H1 (cell line): ENCODE results near the gene SEMA3B. TPM values are rescaled to one million over a fixed set of nuclear protein-coding genes. Genes with fewer than 3 reads are reported as not detected.

Experiments used
- CTCF ChIA-PET: fragments of 300-600 bp; sonication (Branson Sonifier 250); formaldehyde crosslinking; loops from one replicate; lab custom pipeline; 2021; ENCODE audit not compliant: partially characterized antibody; lab: Charles Lee
- POLR2A ChIA-PET: fragments of 300-600 bp; sonication (Branson Sonifier 250); formaldehyde crosslinking; loops from one replicate; lab custom pipeline; 2021; ENCODE audit warnings: inconsistent platforms; ENCODE audit not compliant: partially characterized antibody; lab: Charles Lee
- DNase-seq, 2 experiments: peaks; one replicate each; pipeline versions ENCODE4 v3.0.0 to v3.0.0-alpha.2; 2010 to 2022; ENCODE audit warnings: low spot score in 2 of 2, low read depth in 1 of 2, mixed read lengths in 1 of 2
- FAIRE-seq: peaks from 2 replicates; lab custom pipeline; 2011; peaks lifted over from hg19 to GRCh38; lab: Jason Lieb, UNC
- H2AFZ ChIP-seq: 2 replicates; pipeline ENCODE4 v1.8.1; 2012; ENCODE audit warnings: low read length, inconsistent platforms
- H2AK5ac ChIP-seq: 2 replicates; pipeline ENCODE4 v1.6.1; 2013; ENCODE audit warnings: low read depth, low read length
- H2BK120ac ChIP-seq: replicated peaks from 2 replicates; pipeline ENCODE3; 2013; ENCODE audit warnings: low read depth, low read length, inconsistent platforms
- H2BK12ac ChIP-seq: 2 replicates; pipeline ENCODE4 v1.6.1; 2013; ENCODE audit warnings: low read depth, low read length
- H2BK15ac ChIP-seq: 2 replicates; pipeline ENCODE4 v1.6.1; 2013; ENCODE audit warnings: low read length
- H2BK20ac ChIP-seq: 2 replicates; pipeline ENCODE4 v1.6.1; 2013; ENCODE audit warnings: low read length
- H2BK5ac ChIP-seq: 2 replicates; pipeline ENCODE4 v1.6.1; 2013; ENCODE audit warnings: low read depth, low read length
- H3K14ac ChIP-seq: 2 replicates; pipeline ENCODE4 v1.6.1; 2013; ENCODE audit warnings: inconsistent platforms; ENCODE audit not compliant: insufficient read length
- H3K18ac ChIP-seq: 2 replicates; pipeline ENCODE4 v1.6.1; 2013; ENCODE audit warnings: low read length; ENCODE audit errors: extremely low read depth
- H3K23ac ChIP-seq: 2 replicates; pipeline ENCODE4 v1.6.1; 2013; ENCODE audit warnings: inconsistent platforms; ENCODE audit not compliant: insufficient read length
- H3K23me2 ChIP-seq: 2 replicates; pipeline ENCODE4 v1.6.1; 2013; ENCODE audit warnings: low read depth, low read length
- H3K27ac ChIP-seq: 2 replicates; pipeline ENCODE4 v1.6.1; 2011; ENCODE audit warnings: low read depth, low read length, inconsistent platforms
- H3K27me3 ChIP-seq, 4 experiments: replicated peaks in 1 of 4; 1 replicate in 1 of 4; 2 replicates in 3 of 4; pipeline versions ENCODE4 v1.6.1 to v1.8.1; 2011 to 2013; ENCODE audit warnings: low read length in 3 of 4, mild to moderate bottlenecking in 3 of 4, inconsistent platforms in 2 of 4, mixed read lengths in 2 of 4, moderate library complexity in 1 of 4; ENCODE audit not compliant: control insufficient read depth in 3 of 4, insufficient read depth in 3 of 4; ENCODE audit errors: extremely low read depth in 1 of 4
- H3K36me3 ChIP-seq, 4 experiments: 2 replicates each; pipeline versions ENCODE4 v1.6.1 to v1.8.1; 2011 to 2013; ENCODE audit warnings: mild to moderate bottlenecking in 4 of 4, low read length in 3 of 4, moderate library complexity in 2 of 4, control low read depth in 1 of 4, inconsistent platforms in 1 of 4; ENCODE audit not compliant: insufficient read depth in 4 of 4, control insufficient read depth in 2 of 4
- H3K4ac ChIP-seq: replicated peaks from 2 replicates; pipeline ENCODE3; 2013; ENCODE audit warnings: low read length, low read depth, mixed read lengths, inconsistent platforms; ENCODE audit not compliant: insufficient read length
- H3K4me1 ChIP-seq, 4 experiments: replicated peaks in 1 of 4; 1 replicate in 1 of 4; 2 replicates in 3 of 4; pipeline versions ENCODE4 v1.6.1 to v1.8.1; 2011 to 2013; ENCODE audit warnings: low read length in 3 of 4, inconsistent platforms in 2 of 4, mixed read lengths in 1 of 4; ENCODE audit not compliant: insufficient read depth in 4 of 4, control insufficient read depth in 3 of 4
- H3K4me2 ChIP-seq, 2 experiments: 2 replicates each; pipeline versions ENCODE4 v1.6.1 to v1.8.1; 2011 to 2013; ENCODE audit warnings: low read depth in 2 of 2, low read length in 2 of 2, control low read depth in 1 of 2, inconsistent platforms in 1 of 2, mild to moderate bottlenecking in 1 of 2; ENCODE audit not compliant: insufficient read depth in 1 of 2
- H3K4me3 ChIP-seq, 4 experiments: fragments of 200-600, 300-600 bp in 1 of 4; sonication (generic), shearing (Covaris generic), sonication (Bioruptor Twin) in 1 of 4; 2 replicates each; pipeline versions ENCODE4 v1.5.1 to v1.8.1; 2011 to 2016; ENCODE audit warnings: low read length in 4 of 4, low read depth in 3 of 4, control low read depth in 2 of 4, inconsistent platforms in 2 of 4, mild to moderate bottlenecking in 2 of 4, mixed read lengths in 1 of 4, moderate library complexity in 1 of 4; ENCODE audit not compliant: insufficient read depth in 2 of 4; ENCODE audit errors: extremely low read depth in 1 of 4
- H3K56ac ChIP-seq: replicated peaks from 2 replicates; pipeline ENCODE3; 2013; ENCODE audit warnings: low read depth, mild to moderate bottlenecking, mixed read lengths, low read length, inconsistent platforms; ENCODE audit not compliant: insufficient read length
- H3K79me1 ChIP-seq: 2 replicates; pipeline ENCODE4 v1.6.1; 2013; ENCODE audit warnings: low read depth, low read length, control low read depth
- H3K79me2 ChIP-seq, 2 experiments: 2 replicates each; pipeline versions ENCODE4 v1.6.1 to v1.8.1; 2012 to 2013; ENCODE audit warnings: low read length in 2 of 2, mild to moderate bottlenecking in 2 of 2, inconsistent platforms in 1 of 2; ENCODE audit not compliant: insufficient read depth in 2 of 2, control insufficient read depth in 1 of 2
- H3K9ac ChIP-seq, 4 experiments: replicated peaks in 1 of 4; 1 replicate in 1 of 4; 2 replicates in 3 of 4; pipeline versions ENCODE4 v1.6.1 to v1.8.1; 2011 to 2013; ENCODE audit warnings: low read depth in 3 of 4, low read length in 3 of 4, control low read depth in 2 of 4, mild to moderate bottlenecking in 2 of 4, moderate library complexity in 2 of 4, inconsistent platforms in 1 of 4; ENCODE audit errors: extremely low read depth in 1 of 4
- H3K9me3 ChIP-seq, 2 experiments: 2 replicates each; pipeline versions ENCODE4 v1.6.1 to v1.8.1; 2012 to 2013; ENCODE audit warnings: mild to moderate bottlenecking in 2 of 2, moderate library complexity in 2 of 2, control low read depth in 1 of 2, inconsistent platforms in 1 of 2, low read depth in 1 of 2, low read length in 1 of 2, mixed read lengths in 1 of 2; ENCODE audit not compliant: insufficient read depth in 2 of 2
- H4K20me1 ChIP-seq, 2 experiments: replicated peaks in 1 of 2; 2 replicates each; pipeline versions ENCODE3 to v1.8.1; 2011 to 2013; ENCODE audit warnings: inconsistent platforms in 2 of 2, low read length in 2 of 2, mild to moderate bottlenecking in 1 of 2; ENCODE audit not compliant: insufficient read depth in 2 of 2, control insufficient read depth in 1 of 2
- H4K5ac ChIP-seq: 2 replicates; pipeline ENCODE4 v1.6.1; 2013; ENCODE audit warnings: low read length, low read depth, mixed read lengths, inconsistent platforms; ENCODE audit not compliant: insufficient read length
- H4K8ac ChIP-seq: 2 replicates; pipeline ENCODE4 v1.8.0; 2013; ENCODE audit warnings: mild to moderate bottlenecking, moderate library complexity, low read length, inconsistent platforms; ENCODE audit not compliant: insufficient read depth; ENCODE audit errors: extremely low read depth
- H4K91ac ChIP-seq: replicated peaks from 2 replicates; pipeline ENCODE3; 2013; ENCODE audit warnings: low read length, mixed read lengths, inconsistent platforms; ENCODE audit not compliant: insufficient read length
- CHD2 ChIP-seq: IDR thresholded peaks from 2 replicates; pipeline ENCODE4 v1.6.1; 2012; ENCODE audit warnings: low read length, improper control_type of control experiment
- PHF8 ChIP-seq: fragments of 200-600 bp; sonication (generic); conservative IDR thresholded peaks from 2 replicates; pipeline ENCODE4 v1.7.1; 2012; ENCODE audit warnings: low read depth, mild to moderate bottlenecking, inconsistent platforms, low read length, moderate library complexity
- WGBS, 2 experiments: shearing (Covaris generic) in 1 of 2; methylation state at CpG; one replicate each; pipeline versions ENCODE4 v1.1.6 to v1.1.7; 2013 to 2015; ENCODE audit warnings: low lambda C conversion rate in 2 of 2, mixed read lengths in 2 of 2, inconsistent platforms in 1 of 2, low coverage in 1 of 2, missing lambda C conversion rate in 1 of 2; ENCODE audit not compliant: insufficient replicate concordance in 2 of 2, insufficient coverage in 1 of 2, insufficient read length in 1 of 2; ENCODE audit errors: extremely low coverage in 1 of 2, missing lambda C conversion rate in 1 of 2; 5-methylcytosine and 5-hydroxymethylcytosine counted together
- polyA plus RNA-seq, 7 experiments: library from polyadenylated mRNA; depleted of rRNA in 3 of 7; stranded (reverse) in 5 of 7; unstranded in 2 of 7; fragments of >200 nt in 5 of 7; fragments of 200-250 nt in 2 of 7; gene quantifications; 1 replicate in 5 of 7; 2 replicates in 1 of 7; 4 replicates in 1 of 7; pipeline versions ENCODE4 v1.2.1 to v1.2.3, GENCODE V29; 2011 to 2013; ENCODE audit warnings: missing spikeins in 2 of 7, mixed read lengths in 2 of 7
- total RNA-seq: library from RNA; stranded (reverse); fragmentation: NEBNext Ultra II Directional; extraction: Animal tissue kit (Norgen Biotek cat#: 25700); gene quantifications from 2 replicates; pipeline ENCODE4 v1.2.1, GENCODE V29; 2021

Gene SEMA3B
- total and polyA plus RNA-seq, 2 of the 8 experiments (the other 6 are each of a cell fraction or from before 2014, with no cell fraction given): 3.0 to 4.7 TPM

DNA sequence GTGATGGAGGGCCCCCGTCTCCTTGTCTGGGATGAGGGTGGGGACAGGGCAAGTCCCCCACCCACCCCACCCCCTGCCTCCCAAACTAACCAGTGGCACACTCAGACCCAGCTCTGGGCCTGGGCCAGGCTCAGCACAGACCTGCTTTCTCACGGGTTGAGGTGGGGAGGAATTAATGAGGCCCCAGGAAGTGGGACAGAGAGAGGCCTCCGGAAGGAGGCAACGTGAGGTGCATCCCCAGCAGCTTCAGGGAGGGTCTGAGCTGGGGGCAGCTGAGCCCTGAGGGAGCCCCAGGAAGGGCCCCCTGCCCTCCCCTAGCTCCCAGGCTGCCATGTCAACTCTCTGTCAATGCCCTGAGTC is 47.9 kb upstream of the SEMA3B start:
- Histone ChIP-seq H3K79me2 (no peaks in the 10 kb centered on the region), H3K79me1 (no peaks in the 10 kb centered on the region), H3K14ac (no peak overlapping the region), H4K5ac (no peak overlapping the region), H3K27me3 (peaks cover 0 to 2% (median 0%) of the 10 kb centered on the region in 4 experiments; a peak in 1 of 7 replicates), H3K23me2 (no peaks in the 10 kb centered on the region), H4K91ac (no peak overlapping the region), H2AFZ (no peak overlapping the region), H2BK120ac (no peak overlapping the region), H2AK5ac (no peak overlapping the region), H3K4me1 (peaks cover 0 to 3% (median 1%) of the 10 kb centered on the region in 4 experiments; a peak in 5 of 7 replicates), H3K9ac (no peak overlapping the region), H2BK5ac (no peak overlapping the region), H3K56ac (no peak overlapping the region), H3K18ac (no peak overlapping the region), H4K20me1 (no peaks in the 10 kb centered on the region), H3K4me2 (no peak overlapping the region), H4K8ac (0 out of 2 replicates have a peak overlapping the region, but pooled peaks have one; percentile 38), H3K23ac (no peak overlapping the region), H2BK15ac (no peak overlapping the region), H3K27ac (no peak overlapping the region), H3K4ac (no peak overlapping the region), H3K9me3 (no peaks in the 10 kb centered on the region), H3K4me3 (no peak overlapping the region), H2BK20ac (no peak overlapping the region), H2BK12ac (no peak overlapping the region), H3K36me3 (no peaks in the 10 kb centered on the region)
- no peak for DNase-seq
- no peak for TF ChIP-seq CHD2
- no peak for TF ChIP-seq PHF8
- 96% methylated on average over 4 of the region's 4 CpGs; no CpG with 5 or more reads in 1 of the 2 experiments for WGBS, 2 experiments
- POLR2A ChIA-PET: interaction anchor here (1.0 to 3.9 kb wide), 7 partner anchors 9 to 98 kb away, joined by 3 to 23 read pairs (median 5); partner anchors contain the start of gene SLC38A3
- CTCF ChIA-PET: interaction anchor here (0.6 to 48.1 kb wide), 14 partner anchors 15 to 120 kb away, joined by 3 to 2149 read pairs (median 4); partner anchors contain the start of genes GNAI2, GNAT1, LSMEM2 and SEMA3B
- FAIRE-seq: no peak
